ENCODE results near the gene SDSL. TPM values are rescaled to one million over a fixed set of nuclear protein-coding genes. Genes with fewer than 3 reads are reported as not detected.

SDSL gene
- total RNA-seq, 1 experiment from 2014 or later = 0.46 TPM

- H3K4me2 ChIP-seq (ENCODE audit: insufficient read depth, insufficient read length, low read length) = no peak overlapping the region
- H3K27ac Mint-ChIP-seq = no peak overlapping the region
- no peaks in the 10 kb centered on the region; the same call in 1 of the 2 replicates for H3K4me1 ChIP-seq (ENCODE audit: insufficient read depth, low read length)
- TF ChIP-seq, protein P1, sequence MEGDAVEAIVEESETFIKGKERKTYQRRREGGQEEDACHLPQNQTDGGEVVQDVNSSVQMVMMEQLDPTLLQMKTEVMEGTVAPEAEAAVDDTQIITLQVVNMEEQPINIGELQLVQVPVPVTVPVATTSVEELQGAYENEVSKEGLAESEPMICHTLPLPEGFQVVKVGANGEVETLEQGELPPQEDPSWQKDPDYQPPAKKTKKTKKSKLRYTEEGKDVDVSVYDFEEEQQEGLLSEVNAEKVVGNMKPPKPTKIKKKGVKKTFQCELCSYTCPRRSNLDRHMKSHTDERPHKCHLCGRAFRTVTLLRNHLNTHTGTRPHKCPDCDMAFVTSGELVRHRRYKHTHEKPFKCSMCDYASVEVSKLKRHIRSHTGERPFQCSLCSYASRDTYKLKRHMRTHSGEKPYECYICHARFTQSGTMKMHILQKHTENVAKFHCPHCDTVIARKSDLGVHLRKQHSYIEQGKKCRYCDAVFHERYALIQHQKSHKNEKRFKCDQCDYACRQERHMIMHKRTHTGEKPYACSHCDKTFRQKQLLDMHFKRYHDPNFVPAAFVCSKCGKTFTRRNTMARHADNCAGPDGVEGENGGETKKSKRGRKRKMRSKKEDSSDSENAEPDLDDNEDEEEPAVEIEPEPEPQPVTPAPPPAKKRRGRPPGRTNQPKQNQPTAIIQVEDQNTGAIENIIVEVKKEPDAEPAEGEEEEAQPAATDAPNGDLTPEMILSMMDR (conservative IDR thresholded peaks at IDR 0.05) = no peak
- no peaks in the 10 kb centered on the region for H3K79me2 ChIP-seq (ENCODE audit: insufficient read depth, low read length)
- H2BK20ac ChIP-seq (ENCODE audit: low read depth, low read length, poor library complexity, severe bottlenecking) = no peak overlapping the region
- H4K91ac ChIP-seq (ENCODE audit: insufficient read length, low read depth, low read length) = no peak overlapping the region
- H3K27me3 ChIP-seq (ENCODE audit: insufficient read depth, low read length) = peaks cover 26% of the 10 kb centered on the region
- no peak overlapping the region for H2BK5ac ChIP-seq (ENCODE audit: insufficient read length, low read length)
- peaks cover 81% of the 10 kb centered on the region for H3K27me3 Mint-ChIP-seq (ENCODE audit: low read depth)
- peaks cover 30 to 33% of the 10 kb centered on the region in 2 experiments for H3K4me1 Mint-ChIP-seq
- H3K56ac ChIP-seq (ENCODE audit: insufficient read length, low read depth, low read length) = no peak overlapping the region
- no peaks in the 10 kb centered on the region for H3K79me1 ChIP-seq (ENCODE audit: insufficient read depth, low read depth, low read length, poor library complexity, severe bottlenecking)
- no peak overlapping the region for H2BK12ac ChIP-seq (ENCODE audit: insufficient read length, low read depth, low read length)
- DNase-seq = no peak
- H3K18ac ChIP-seq (ENCODE audit: insufficient read length, low read depth, low read length) = no peak overlapping the region
- no peak overlapping the region for H2AK5ac ChIP-seq (ENCODE audit: insufficient read length, low read length)
- no peak overlapping the region for H3K4me3 Mint-ChIP-seq
- no peak overlapping the region for H3K9ac ChIP-seq (ENCODE audit: extremely low read depth, insufficient read length, low read length)
- H3K9me3 ChIP-seq (ENCODE audit: control insufficient read depth, low read depth, low read length) = no peaks in the 10 kb centered on the region
- peaks cover 0 to 2% of the 10 kb centered on the region in 2 experiments; a peak in 2 of 5 replicates for H3K9me3 Mint-ChIP-seq
- no peaks in the 10 kb centered on the region for H4K20me1 ChIP-seq (ENCODE audit: control insufficient read depth, insufficient read depth, insufficient read length)
- no peak overlapping the region for H3K27ac ChIP-seq (ENCODE audit: insufficient read length, low read depth, low read length)
- H3T11ph ChIP-seq (ENCODE audit: low read length) = no peak overlapping the region
- no peak overlapping the region for H4K5ac ChIP-seq (ENCODE audit: insufficient read length, low read depth, low read length)
- peaks cover 4% of the 10 kb centered on the region for H3K23me2 ChIP-seq (ENCODE audit: insufficient read length, low read depth, low read length, poor library complexity, severe bottlenecking)
- H3K36me3 Mint-ChIP-seq (ENCODE audit: insufficient read depth in 1 of 3, low read depth in 3 of 3) = peaks cover 0 to 10% (median 2%) of the 10 kb centered on the region in 3 experiments; a peak in 4 of 7 replicates
- no peak overlapping the region for H2AFZ ChIP-seq (ENCODE audit: low read length)
- no peak overlapping the region for H2BK15ac ChIP-seq (ENCODE audit: low read depth, low read length)
- H2BK120ac ChIP-seq (ENCODE audit: low read depth, low read length, poor library complexity, severe bottlenecking) = no peak overlapping the region
- H3K23ac ChIP-seq (ENCODE audit: insufficient read length, low read depth, low read length) = no peak overlapping the region
- no peak overlapping the region for H3K14ac ChIP-seq (ENCODE audit: insufficient read depth, low read length)
- no peak overlapping the region for H3K4ac ChIP-seq (ENCODE audit: low read depth, low read length)
- H4K8ac ChIP-seq (replicated peaks; ENCODE audit: insufficient read length, low read depth, low read length) = no peak overlapping the region
- no CpG with 5 or more reads among the region's 4 CpGs for WGBS (ENCODE audit: extremely low coverage, insufficient read length, low lambda C conversion rate)
Measured at GRCh38 chr12:113459981-113460380, 37.8 kb downstream of the SDSL start.
